ES-I3 (cell line): ENCODE measurements around the gene PKP4.

ENCODE experiments used
- H3K36me3 ChIP-seq: 2 replicates; pipeline ENCODE4 v1.6.1; 2013; ENCODE audit warnings: mild to moderate bottlenecking, low read length, control low read depth, moderate library complexity; ENCODE audit not compliant: insufficient read depth
- H3K4me1 ChIP-seq: 2 replicates; pipeline ENCODE4 v1.6.1; 2013; ENCODE audit warnings: mild to moderate bottlenecking, control low read depth, low read length; ENCODE audit not compliant: insufficient read depth
- H3K9ac ChIP-seq: 2 replicates; pipeline ENCODE4 v1.6.1; 2013; ENCODE audit warnings: low read depth, mild to moderate bottlenecking, low read length, moderate library complexity
- H3K9me3 ChIP-seq: 2 replicates; pipeline ENCODE4 v1.6.1; 2013; ENCODE audit warnings: mild to moderate bottlenecking, low read length, moderate library complexity; ENCODE audit not compliant: control insufficient read depth, insufficient read depth

The PKP4 gene

DNA sequence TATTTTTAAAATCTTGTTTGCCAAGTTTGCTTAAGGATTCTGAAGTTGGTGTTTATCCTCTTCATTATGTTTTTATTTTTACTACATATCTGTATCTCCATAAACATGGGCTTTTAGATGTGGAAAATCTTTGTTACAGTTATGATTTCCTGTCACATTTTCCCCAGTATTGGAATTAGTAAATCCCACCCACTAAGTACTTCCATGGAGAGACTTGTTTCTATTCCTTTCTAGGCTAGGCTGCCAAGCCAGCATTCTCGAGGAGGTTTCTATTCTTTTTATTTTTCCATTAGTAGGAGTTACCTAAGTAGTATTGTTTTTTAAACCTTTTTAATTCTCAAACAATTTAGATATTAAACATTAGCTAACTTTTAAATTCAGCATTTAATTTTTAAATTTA is 22.1 kb downstream of the PKP4 start:
- no peaks in the 10 kb centered on the region for H3K36me3 ChIP-seq
- no peak overlapping the region for H3K9ac ChIP-seq
- H3K9me3 ChIP-seq = no peaks in the 10 kb centered on the region
- no peaks in the 10 kb centered on the region for H3K4me1 ChIP-seq

GRCh38 chr2:158481116-158481515 is 24.4 kb downstream of the PKP4 start:
- H3K4me1 ChIP-seq = peaks cover 9% of the 10 kb centered on the region; the same call in 1 of the 2 replicates
- H3K9ac ChIP-seq = no peak overlapping the region
- H3K9me3 ChIP-seq = no peaks in the 10 kb centered on the region
- H3K36me3 ChIP-seq = no peaks in the 10 kb centered on the region

GRCh38 chr2:158482594-158482993 is 25.8 kb downstream of the PKP4 start:
- H3K36me3 ChIP-seq = no peaks in the 10 kb centered on the region
- H3K9me3 ChIP-seq = no peaks in the 10 kb centered on the region
- peaks cover 15% of the 10 kb centered on the region for H3K4me1 ChIP-seq
- no peak overlapping the region for H3K9ac ChIP-seq

DNA sequence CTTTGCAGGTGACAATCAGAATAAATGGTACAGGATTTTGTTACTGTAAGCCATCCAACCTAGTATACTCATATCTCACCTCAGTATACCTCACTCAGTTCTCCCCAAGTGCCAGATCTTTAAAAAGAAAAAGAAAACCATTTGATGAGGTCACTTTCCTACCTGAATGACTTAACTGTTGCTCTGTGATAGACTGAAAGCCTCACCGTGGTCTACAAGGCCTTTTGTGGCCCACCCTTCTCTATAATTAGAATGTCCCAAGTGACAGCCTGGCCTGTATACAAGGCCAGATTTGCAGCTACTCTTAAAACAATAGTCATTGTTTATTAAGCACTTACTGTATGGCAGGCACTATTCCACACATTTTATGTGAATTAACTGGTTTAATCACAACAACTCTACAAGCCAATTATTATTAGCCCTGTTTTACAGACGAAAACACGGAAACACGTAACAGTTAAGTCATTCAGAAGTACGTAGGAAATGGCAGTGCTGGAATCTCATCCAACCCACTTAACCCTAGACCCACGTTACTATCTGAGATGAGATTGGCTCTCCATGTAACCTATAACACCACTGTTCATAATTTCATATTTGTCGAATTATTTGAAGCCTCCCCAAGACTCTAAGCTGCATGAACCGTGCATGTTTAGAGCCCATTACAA is 28.3 kb downstream of the PKP4 start:
- Histone ChIP-seq H3K9me3 (no peaks in the 10 kb centered on the region), H3K4me1 (peaks cover 32% of the 10 kb centered on the region), H3K9ac (no peak overlapping the region), H3K36me3 (no peaks in the 10 kb centered on the region)

DNA sequence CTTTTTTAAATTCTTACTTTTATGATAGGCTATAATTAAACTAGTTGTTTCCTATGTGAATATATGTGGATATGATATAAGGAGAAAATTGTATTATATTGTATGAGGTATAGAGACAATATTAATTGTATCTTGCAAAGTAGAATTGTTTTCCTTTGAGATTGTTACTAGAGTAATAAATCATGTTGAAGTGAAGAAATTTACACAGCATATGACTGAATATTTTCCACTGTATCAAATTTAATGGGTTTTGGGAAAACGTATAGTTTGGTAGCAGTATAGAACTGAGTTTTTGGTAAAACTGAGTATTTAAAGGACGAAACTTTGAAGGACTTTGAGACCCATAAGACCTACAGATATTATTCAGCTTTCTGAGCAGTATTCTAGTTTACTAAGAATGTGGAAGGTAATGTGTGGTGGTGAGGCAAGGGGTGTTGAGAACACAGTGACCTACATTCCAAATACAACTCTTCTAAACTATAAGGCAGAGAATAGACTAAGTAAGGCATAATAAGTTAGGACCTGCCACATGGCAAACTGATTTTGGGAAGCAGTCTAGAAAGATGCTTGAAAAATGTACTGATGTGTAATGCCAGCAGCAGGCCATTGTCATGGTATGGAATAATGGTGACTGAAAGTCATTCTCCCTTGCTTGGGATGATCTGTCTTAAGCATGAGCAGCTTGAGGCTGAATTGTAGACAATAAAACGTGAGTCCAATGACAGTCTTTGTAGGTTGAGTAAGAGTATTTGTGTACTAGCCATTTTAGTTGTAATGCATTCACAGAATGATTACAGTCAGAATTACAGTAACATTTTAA is 29.6 kb downstream of the PKP4 start:
- Histone ChIP-seq H3K9ac (no peak overlapping the region), H3K9me3 (no peaks in the 10 kb centered on the region), H3K36me3 (no peaks in the 10 kb centered on the region), H3K4me1 (peaks cover 39% of the 10 kb centered on the region)

GRCh38 chr2:158486970-158487325 is 30.2 kb downstream of the PKP4 start:
- Histone ChIP-seq H3K9ac (no peak overlapping the region), H3K9me3 (no peaks in the 10 kb centered on the region), H3K36me3 (no peaks in the 10 kb centered on the region), H3K4me1 (peaks cover 39% of the 10 kb centered on the region)

- Histone ChIP-seq H3K36me3 (no peaks in the 10 kb centered on the region), H3K9me3 (no peaks in the 10 kb centered on the region), H3K4me1 (peaks cover 39% of the 10 kb centered on the region), H3K9ac (no peak overlapping the region)
Measured at GRCh38 chr2:158487419-158487818, 30.7 kb downstream of the PKP4 start.

DNA sequence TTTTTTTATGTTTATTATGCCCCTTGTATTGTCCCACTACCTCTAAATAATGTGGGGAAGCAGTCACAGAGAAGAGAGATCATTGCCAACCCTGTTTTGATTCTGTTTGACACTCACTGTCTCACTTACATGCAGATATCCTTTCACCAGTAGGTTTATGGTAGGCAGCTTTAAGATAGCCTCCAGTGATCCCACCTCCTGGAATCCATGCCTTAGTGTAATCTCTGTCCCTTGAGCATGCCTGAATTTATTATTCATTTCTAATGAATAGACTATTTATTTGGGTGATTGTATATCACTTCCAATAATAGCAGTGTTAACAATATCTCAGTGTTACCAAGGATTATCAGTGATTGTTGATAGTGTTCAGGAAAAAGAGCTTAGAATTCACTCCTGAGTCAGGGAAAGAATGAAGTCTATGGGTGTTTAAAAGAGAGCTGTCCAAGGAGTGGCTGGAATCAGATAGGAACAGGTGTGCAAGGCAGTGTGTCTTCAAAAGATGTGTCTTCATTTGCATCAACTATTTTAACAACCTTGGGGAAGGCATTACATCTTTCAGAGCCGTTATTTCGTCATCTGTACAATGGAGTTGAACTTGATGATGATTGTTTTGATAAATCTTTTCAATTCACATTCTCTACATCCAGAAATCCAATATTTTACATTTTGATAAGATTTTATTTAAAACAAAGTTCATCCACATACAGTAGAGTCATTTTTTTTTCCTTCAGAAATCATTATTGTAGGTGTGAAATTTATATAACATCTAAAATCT is 31.9 kb downstream of the PKP4 start:
- H3K9me3 ChIP-seq = no peaks in the 10 kb centered on the region
- H3K36me3 ChIP-seq = no peaks in the 10 kb centered on the region
- H3K4me1 ChIP-seq = peaks cover 39% of the 10 kb centered on the region

GRCh38 chr2:158489366-158490112 is 32.8 kb downstream of the PKP4 start:
- Histone ChIP-seq H3K4me1 (peaks cover 38% of the 10 kb centered on the region), H3K9ac (no peak overlapping the region), H3K9me3 (no peaks in the 10 kb centered on the region), H3K36me3 (no peaks in the 10 kb centered on the region)

More for the DNA sequence above, 31.9 kb downstream of the PKP4 start:
- no peak overlapping the region for H3K9ac ChIP-seq

GRCh38 chr2:158491072-158491471 is 34.3 kb downstream of the PKP4 start:
- Histone ChIP-seq H3K9ac (no peak overlapping the region), H3K9me3 (no peaks in the 10 kb centered on the region), H3K4me1 (peaks cover 30% of the 10 kb centered on the region), H3K36me3 (no peaks in the 10 kb centered on the region)

DNA sequence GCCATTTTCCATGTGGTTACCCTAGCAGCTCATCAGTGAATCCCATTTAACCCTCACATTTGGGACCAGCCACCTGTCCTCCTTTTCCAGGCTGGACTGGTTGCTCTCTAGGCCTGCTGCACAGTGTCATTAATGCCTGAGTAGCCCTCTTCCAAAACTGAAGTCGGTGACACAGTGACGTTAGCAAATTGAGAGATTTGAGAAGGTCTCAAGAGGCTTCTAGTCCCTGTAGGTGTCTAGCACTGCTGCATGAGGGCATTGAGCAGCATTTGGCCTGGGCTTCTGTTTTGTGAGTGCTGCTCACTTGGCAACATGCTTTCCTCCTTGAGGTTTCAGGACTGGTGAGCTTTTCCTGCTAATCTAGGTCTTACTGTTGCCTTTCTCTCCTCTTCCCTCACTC is 36.7 kb downstream of the PKP4 start:
- no peaks in the 10 kb centered on the region for H3K9me3 ChIP-seq
- H3K4me1 ChIP-seq = peaks cover 42% of the 10 kb centered on the region
- H3K9ac ChIP-seq = no peak overlapping the region
- no peaks in the 10 kb centered on the region for H3K36me3 ChIP-seq

DNA sequence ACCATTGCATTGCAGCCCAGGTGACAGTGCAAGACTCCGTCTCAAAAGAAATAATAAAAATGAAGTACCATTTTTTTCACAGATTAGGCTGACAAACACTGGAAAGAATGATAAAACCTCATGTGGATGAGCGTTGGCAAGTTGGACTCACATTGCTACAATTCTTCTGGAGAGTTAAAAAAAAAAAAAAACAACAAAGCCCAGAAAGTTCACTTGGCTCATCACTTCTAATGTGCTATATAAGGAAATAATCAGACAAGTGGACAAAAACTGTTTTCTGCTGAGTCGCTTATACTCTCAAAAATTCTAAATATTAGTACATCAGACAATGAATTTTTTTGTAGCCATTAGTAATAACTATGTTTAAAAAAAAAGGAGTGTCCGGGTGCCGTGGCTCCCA is 38.4 kb downstream of the PKP4 start:
- no peak overlapping the region for H3K9ac ChIP-seq
- no peaks in the 10 kb centered on the region for H3K9me3 ChIP-seq
- H3K4me1 ChIP-seq = peaks cover 29% of the 10 kb centered on the region; the same call in 1 of the 2 replicates
- H3K36me3 ChIP-seq = no peaks in the 10 kb centered on the region

DNA sequence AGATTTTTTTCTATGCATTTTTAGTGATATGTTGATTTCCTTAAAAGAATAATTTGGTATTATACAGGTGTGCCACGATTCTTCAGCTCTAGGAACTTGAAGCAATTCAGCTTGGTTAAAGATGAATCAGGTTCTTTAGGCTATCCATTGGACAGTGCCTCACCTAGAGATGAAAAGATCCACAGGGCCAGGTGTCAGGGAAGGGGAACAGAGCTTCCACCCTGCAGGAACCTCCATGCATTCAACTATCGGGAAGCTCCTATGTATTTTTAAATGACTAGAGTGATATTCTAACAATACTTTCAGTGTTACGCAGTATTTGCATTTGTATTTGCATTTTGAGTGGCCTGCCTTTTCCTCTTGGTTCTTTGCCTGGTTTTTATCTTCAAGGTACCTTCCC is 40.2 kb downstream of the PKP4 start:
- Histone ChIP-seq H3K36me3 (no peaks in the 10 kb centered on the region), H3K9ac (no peak overlapping the region), H3K4me1 (peaks cover 26% of the 10 kb centered on the region; the same call in 1 of the 2 replicates), H3K9me3 (no peaks in the 10 kb centered on the region)

GRCh38 chr2:158497486-158497885 is 40.7 kb downstream of the PKP4 start:
- Histone ChIP-seq H3K4me1 (peaks cover 26% of the 10 kb centered on the region; the same call in 1 of the 2 replicates), H3K36me3 (no peaks in the 10 kb centered on the region), H3K9ac (no peak overlapping the region), H3K9me3 (no peaks in the 10 kb centered on the region)
